ENCODE data around the gene LANCL3. TPM values are rescaled to one million over a fixed set of nuclear protein-coding genes. Genes with fewer than 3 reads are reported as not detected.

LANCL3 gene
- total and polyA plus RNA-seq, 11 donors = 0.08 to 2.2 (median 0.24) TPM

- Histone ChIP-seq H3K36me3 (no peaks in the 10 kb centered on the region), H3K27me3 (peaks cover 0 to 10% (median 0%) of the 10 kb centered on the region in 9 donors), H3K27ac (no peak overlapping the region), H3K4me3 (no peak overlapping the region), H3K9me3 (no peaks in the 10 kb centered on the region), H3K4me1 (no peaks in the 10 kb centered on the region)
- ATAC-seq = no peak
- intact Hi-C loops (cut with DNase I) = no loop called here
- DNase-seq = no peak
- WGBS, 4 donors = 45 to 76% (median 65%) methylated on average over 4 of the region's 4 CpGs
- TF ChIP-seq CTCF (IDR thresholded peaks at IDR 0.05) (no peak), POLR2A (IDR thresholded peaks at IDR 0.05) (no peak)
These were observed 101.1 kb downstream of the LANCL3 start for GRCh38 chrX:37672563-37672962.

DNA sequence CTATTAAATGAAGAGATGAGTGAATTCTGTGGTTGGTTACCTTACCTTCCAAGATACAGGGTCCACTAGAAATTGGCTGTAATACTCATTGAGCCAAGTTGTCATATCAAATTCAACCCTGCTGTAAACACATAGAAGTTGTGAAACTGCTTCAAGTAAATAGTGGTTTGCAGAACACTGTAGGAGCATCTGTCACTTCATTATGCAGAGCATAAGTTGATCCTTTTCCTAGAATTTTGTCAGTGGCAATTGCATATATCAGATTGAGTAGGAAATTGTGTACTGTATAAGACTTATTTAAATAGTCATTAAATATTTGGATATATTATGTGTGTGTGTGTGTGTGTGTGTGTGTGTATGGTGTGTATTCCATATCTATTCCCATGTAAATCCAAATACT lies 105.3 kb downstream of the LANCL3 start:
- H3K36me3 ChIP-seq = no peaks in the 10 kb centered on the region
- H3K27me3 ChIP-seq = peaks cover 0 to 10% (median 0%) of the 10 kb centered on the region in 9 donors
- no peaks in the 10 kb centered on the region for H3K4me1 ChIP-seq
- no peaks in the 10 kb centered on the region for H3K9me3 ChIP-seq
- no peak overlapping the region for H3K4me3 ChIP-seq
- TF ChIP-seq POLR2A (IDR thresholded peaks at IDR 0.05) (no peak), CTCF (IDR thresholded peaks at IDR 0.05) (no peak)
- intact Hi-C loops (cut with DNase I) = no loop called here
- H3K27ac ChIP-seq = no peak overlapping the region
- ATAC-seq = no peak
- DNase-seq = no peak

DNA sequence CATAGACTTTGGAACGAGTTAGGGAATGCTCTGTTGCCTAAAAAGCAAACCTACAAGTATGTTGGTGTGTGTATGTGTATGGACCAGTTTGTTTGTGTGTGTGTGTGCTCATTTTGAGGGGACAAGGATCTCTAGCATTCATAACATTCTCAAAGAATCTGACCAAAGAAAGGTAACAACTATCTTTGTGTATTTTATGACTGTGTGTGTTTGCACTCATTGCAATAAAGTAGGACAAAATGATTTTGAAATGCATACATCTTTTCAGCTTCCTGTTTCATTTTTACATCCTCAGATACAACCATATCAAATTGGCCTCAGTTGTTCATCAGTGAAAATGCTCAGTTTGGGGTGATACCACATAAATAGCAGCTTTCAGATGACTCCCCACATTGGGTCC lies 105.8 kb downstream of the LANCL3 start:
- no peaks in the 10 kb centered on the region for H3K9me3 ChIP-seq
- WGBS, 4 donors = 40 to 73% (median 54%) methylated on average over 1 of the region's 1 CpG
- no peak for DNase-seq
- no peak for ATAC-seq
- H3K36me3 ChIP-seq = no peaks in the 10 kb centered on the region
- intact Hi-C loops (cut with DNase I) = no loop called here
- no peak overlapping the region for H3K27ac ChIP-seq
- no peak for TF ChIP-seq CTCF (IDR thresholded peaks at IDR 0.05)
- TF ChIP-seq POLR2A (IDR thresholded peaks at IDR 0.05) = no peak
- no peak overlapping the region for H3K4me3 ChIP-seq
- peaks cover 0 to 9% (median 0%) of the 10 kb centered on the region in 9 donors for H3K27me3 ChIP-seq
- no peaks in the 10 kb centered on the region for H3K4me1 ChIP-seq

- intact Hi-C loops (cut with DNase I) = no loop called here
- no peak for ATAC-seq
- H3K4me3 ChIP-seq = no peak overlapping the region
- no peaks in the 10 kb centered on the region for H3K36me3 ChIP-seq
- H3K27ac ChIP-seq = no peak overlapping the region
- H3K4me1 ChIP-seq = no peaks in the 10 kb centered on the region
- TF ChIP-seq CTCF (IDR thresholded peaks at IDR 0.05) (no peak), POLR2A (IDR thresholded peaks at IDR 0.05) (no peak)
- WGBS, 4 donors = 79 to 98% (median 92%) methylated on average over 1 of the region's 1 CpG
- no peaks in the 10 kb centered on the region for H3K9me3 ChIP-seq
- no peak for DNase-seq
- peaks cover 0 to 4% (median 0%) of the 10 kb centered on the region in 9 donors for H3K27me3 ChIP-seq
These were observed 106.3 kb downstream of the LANCL3 start for GRCh38 chrX:37677765-37678164.

Measured in heart left ventricle (tissue), 16 donors.